K562 (cell line): ENCODE results near the gene CHD5. TPM values are rescaled to one million over a fixed set of nuclear protein-coding genes. Genes with fewer than 3 reads are reported as not detected.

Source experiments
- ATAC-seq: fragments of 200-7000 bp; cut with Tn5 transposase; 3 replicates; pipeline ENCODE4 v1.9.1; 2020; ENCODE audit warnings: moderate library complexity
- BruUV-seq: library from RNA; stranded (reverse); fragments of 400-500 nt; replicated peaks from 2 replicates; lab custom pipeline; 2021; lab: Mats Ljungman, UMichigan
- CTCF ChIA-PET: fragments of 300-600 bp; formaldehyde crosslinking; extraction: SDS; loops from one replicate; lab custom pipeline; 2021; ENCODE audit warnings: low intra/inter-chr PET ratio; lab: Yijun Ruan, JAX
- POLR2A ChIA-PET: fragments of 300-600, 350-650 bp; sonication (Branson Sonifier 250); formaldehyde crosslinking; extraction: SDS; loops from one replicate; lab custom pipeline; 2021; ENCODE audit warnings: antibody characterized with exemption, inconsistent platforms; lab: Yijun Ruan, JAX
- DNase-seq, 4 experiments: peaks; one replicate each; pipeline versions ENCODE4 v3.0.0 to v3.0.0-alpha.2; 2011 to 2018; ENCODE audit warnings: low spot score in 3 of 4, mixed read lengths in 3 of 4; ENCODE audit errors: extremely low read depth in 1 of 4
- FAIRE-seq: peaks from 2 replicates; lab custom pipeline; 2011; peaks lifted over from hg19 to GRCh38; lab: Jason Lieb, UNC
- H2AFZ ChIP-seq: 2 replicates; pipeline ENCODE4 v1.6.0; 2011; ENCODE audit warnings: low read depth, low read length, control low read depth, inconsistent platforms
- H3K27ac ChIP-seq: fragments of 200-600 bp; 3 replicates; pipeline ENCODE4 v1.8.0; 2011; ENCODE audit warnings: low read depth, mild to moderate bottlenecking, control low read depth, inconsistent platforms, low read length, moderate library complexity, mixed read lengths; ENCODE audit errors: extremely low read depth
- H3K27me3 ChIP-seq, 2 experiments: fragments of 300-600 bp in 1 of 2; 2 replicates in 1 of 2; 3 replicates in 1 of 2; pipeline versions ENCODE4 v1.6.0 to v1.8.0; 2011; ENCODE audit warnings: inconsistent platforms in 2 of 2, low read length in 2 of 2, mild to moderate bottlenecking in 1 of 2, mixed read lengths in 1 of 2, moderate library complexity in 1 of 2; ENCODE audit not compliant: control insufficient read depth in 2 of 2, insufficient read depth in 2 of 2
- H3K36me3 ChIP-seq: fragments of 300-600 bp; 3 replicates; pipeline ENCODE4 v1.8.0; 2011; ENCODE audit warnings: mild to moderate bottlenecking, low read length, inconsistent platforms; ENCODE audit not compliant: control insufficient read depth, insufficient read depth
- H3K4me1 ChIP-seq, 2 experiments: fragments of 200-600 bp in 1 of 2; replicated peaks in 1 of 2; 2 replicates in 1 of 2; 3 replicates in 1 of 2; pipeline versions ENCODE4 v1.5.1 to v1.8.0; 2011; ENCODE audit warnings: inconsistent platforms in 2 of 2, low read length in 2 of 2, mild to moderate bottlenecking in 1 of 2, mixed read lengths in 1 of 2, moderate library complexity in 1 of 2; ENCODE audit not compliant: control insufficient read depth in 2 of 2, insufficient read depth in 2 of 2
- H3K4me2 ChIP-seq: 2 replicates; pipeline ENCODE4 v1.6.1; 2011; ENCODE audit warnings: low read length, control low read depth, inconsistent platforms, mixed read lengths; ENCODE audit not compliant: insufficient read depth
- H3K4me3 ChIP-seq: fragments of 200-600 bp; sonication (generic), shearing (Covaris generic); 2 replicates; pipeline ENCODE4 v1.5.1; 2016; ENCODE audit warnings: control low read depth, inconsistent platforms
- H3K79me2 ChIP-seq: fragments of 200-600 bp; 3 replicates; pipeline ENCODE4 v1.8.0; 2011; ENCODE audit warnings: low read length, inconsistent platforms; ENCODE audit not compliant: control insufficient read depth, insufficient read depth
- H3K9ac ChIP-seq, 2 experiments: 2 replicates each; pipeline versions ENCODE4 v1.6.0 to v1.6.1; 2011; ENCODE audit warnings: low read depth in 2 of 2, low read length in 2 of 2, control low read depth in 1 of 2, inconsistent platforms in 1 of 2, mild to moderate bottlenecking in 1 of 2, mixed read lengths in 1 of 2; ENCODE audit not compliant: insufficient read depth in 1 of 2
- H3K9me1 ChIP-seq: one replicate; pipeline ENCODE4 v1.6.0; 2011; ENCODE audit warnings: inconsistent platforms, mild to moderate bottlenecking, low read length, moderate library complexity; ENCODE audit not compliant: control insufficient read depth, insufficient read depth
- H3K9me3 ChIP-seq: replicated peaks from 2 replicates; pipeline ENCODE4 v1.5.1; 2011; ENCODE audit warnings: low read depth, low read length, inconsistent platforms; ENCODE audit not compliant: control insufficient read depth, insufficient read depth
- H4K20me1 ChIP-seq: replicated peaks from 2 replicates; pipeline ENCODE4 v1.6.1; 2011; ENCODE audit warnings: low read length, inconsistent platforms, mixed read lengths; ENCODE audit not compliant: control insufficient read depth, insufficient read depth
- BCL6 ChIP-seq: fragments of 250-450 bp; sonication (Bioruptor Pico); IDR thresholded peaks from 2 replicates; pipeline ENCODE4 v1.4.0; 2020
- CREM ChIP-seq: IDR thresholded peaks from 2 replicates; pipeline ENCODE4 v1.6.1; 2014; ENCODE audit warnings: antibody characterized with exemption, low read depth
- CTCF ChIP-seq, 3 experiments: IDR thresholded peaks in 2 of 3; conservative IDR thresholded peaks in 1 of 3; 2 replicates each; pipeline ENCODE4 v1.5.1; 2011 to 2012; ENCODE audit warnings: low read length in 3 of 3, mild to moderate bottlenecking in 3 of 3, control low read depth in 2 of 3, improper control_type of control experiment in 1 of 3, inconsistent platforms in 1 of 3, low read depth in 1 of 3, mixed read lengths in 1 of 3, moderate library complexity in 1 of 3; ENCODE audit not compliant: insufficient read depth in 2 of 3
- HBP1 ChIP-seq: fragments of 450-650 bp; formaldehyde crosslinking; IDR thresholded peaks from 2 replicates; pipeline ENCODE4 v1.4.0; 2022; ENCODE audit warnings: missing genetic modification characterization
- MEIS2 ChIP-seq: fragments of 450-650 bp; IDR thresholded peaks from 2 replicates; pipeline ENCODE4 v1.6.1; 2014; ENCODE audit warnings: mild to moderate bottlenecking; ENCODE audit not compliant: partially characterized antibody
- NR2C2 ChIP-seq, 2 experiments: fragments of 200-800 bp in 1 of 2; sonication (Bioruptor generic) in 1 of 2; sonication (generic) in 1 of 2; formaldehyde crosslinking in 1 of 2; IDR thresholded peaks; 2 replicates each; pipeline versions ENCODE4 v1.6.1 to v1.8.0; 2016 to 2022; ENCODE audit warnings: mild to moderate bottlenecking in 1 of 2, missing compliant biosample characterization in 1 of 2, missing genetic modification characterization in 1 of 2, missing genetic modification reagents in 1 of 2
- SETDB1 ChIP-seq: IDR thresholded peaks from one replicate; pipeline ENCODE4 v1.6.1; 2012; ENCODE audit warnings: low read length, control low read depth, inconsistent platforms
- SMC3 ChIP-seq: conservative IDR thresholded peaks from 2 replicates; pipeline ENCODE4 v1.6.1; 2011; ENCODE audit warnings: low read depth, low read length, improper control_type of control experiment; ENCODE audit not compliant: insufficient read depth
- ZNF41 ChIP-seq: fragments of 250-450 bp; sonication (Bioruptor Pico); conservative IDR thresholded peaks from 2 replicates; pipeline ENCODE4 v1.4.0; 2020; ENCODE audit warnings: mild to moderate bottlenecking
- ZNF696 ChIP-seq: fragments of 250-450 bp; sonication (Bioruptor Pico); conservative IDR thresholded peaks from 2 replicates; pipeline ENCODE4 v1.4.0; 2020; ENCODE audit warnings: mild to moderate bottlenecking, moderate library complexity
- WGBS: fragments of 100-300 bp; shearing (Covaris generic); methylation state at CpG from one replicate; pipeline ENCODE4 v1.1.6; 2016; ENCODE audit warnings: low coverage, mixed read lengths; ENCODE audit not compliant: insufficient coverage; ENCODE audit errors: missing lambda C conversion rate; 5-methylcytosine and 5-hydroxymethylcytosine counted together
- in situ Hi-C: fragments of 300-500 bp; cut with MboI; formaldehyde crosslinking; loops from 4 replicates; pipeline ENCODE4 v1.15.0; 2018; ENCODE audit warnings: inconsistent platforms, mixed read lengths
- intact Hi-C: fragments of 100-400 bp; cut with micrococcal nuclease; formaldehyde crosslinking; loops from 2 replicates; pipeline ENCODE4 v1.14.2; 2022
- polyA plus RNA-seq, 8 experiments: library from polyadenylated mRNA; depleted of rRNA in 4 of 8; stranded (reverse) in 5 of 8; unstranded in 3 of 8; fragments of >200 nt; fragmentation: Nextera tagmentation in 2 of 8; fragmentation: Illumina TruSeq in 1 of 8; extraction: Ambion mirVana in 2 of 8; extraction: Trizol in 1 of 8; gene quantifications; 2 replicates each; pipeline versions ENCODE4 v1.2.1 to v1.2.3, GENCODE V29; 2011 to 2014; ENCODE audit warnings: inconsistent platforms in 1 of 8, missing spikeins in 1 of 8
- total RNA-seq, 7 experiments: library from RNA; depleted of rRNA in 6 of 7; stranded (reverse); fragments of >200 nt in 6 of 7; fragmentation: Illumina TruSeq in 2 of 7; extraction: Trizol in 2 of 7; gene quantifications; 2 replicates each; pipeline versions ENCODE4 v1.2.1 to v1.2.3, GENCODE V29; 2011 to 2021; ENCODE audit warnings: low replicate concordance in 1 of 7

CHD5 gene
- total and polyA plus RNA-seq, 9 of the 15 experiments (the other 6 are each of a cell fraction or from before 2014, with no cell fraction given) = 0.03 to 0.52 (median 0.11) TPM; not detected in 2

- in situ Hi-C loops = no loop called here
- H3K9me3 ChIP-seq = no peaks in the 10 kb centered on the region
- BruUV-seq = no TSS peak
- no peak overlapping the region for H3K27ac ChIP-seq
- H2AFZ ChIP-seq = no peak overlapping the region
- DNase-seq = no peak
- intact Hi-C loops = no loop called here
- ATAC-seq = no peak
- no peak overlapping the region for H3K4me3 ChIP-seq
- no peak overlapping the region for H3K9ac ChIP-seq
- H4K20me1 ChIP-seq = peaks cover 44% of the 10 kb centered on the region
- peaks cover 87% of the 10 kb centered on the region for H3K36me3 ChIP-seq
- ChIA-PET CTCF (interaction anchor here (0.6 kb wide), 1 partner anchor 17 kb away, joined by 3 read pairs; no protein-coding TSS in a partner anchor), POLR2A (interaction anchor here (0.6 to 1.4 kb wide), 5 partner anchors 10 to 139 kb away, joined by 3 to 7 read pairs (median 3); no protein-coding TSS in a partner anchor)
- WGBS = 96% methylated on average over 4 of the region's 8 CpGs
- H3K4me1 ChIP-seq = peaks cover 3% of the 10 kb centered on the region in 2 experiments; a peak in 2 of 5 replicates
- H3K4me2 ChIP-seq = no peak overlapping the region
- H3K9me1 ChIP-seq = peaks cover 5% of the 10 kb centered on the region
- no peak for TF ChIP-seq BCL6
- no peak for FAIRE-seq
- no peaks in the 10 kb centered on the region for H3K27me3 ChIP-seq
- H3K79me2 ChIP-seq = peaks cover 61% of the 10 kb centered on the region
Observed at GRCh38 chr1:6188466-6188865, 8.3 kb upstream of the CHD5 start.

GRCh38 chr1:6185635-6186382 is 5.7 kb upstream of the CHD5 start:
- ATAC-seq (peak; percentile 71), FAIRE-seq (peak; percentile 59), DNase-seq (peak in 3 of 4 experiments; percentile 66 to 74 (median 67))
- Histone ChIP-seq H3K9me1 (peaks cover 5% of the 10 kb centered on the region), H3K4me2 (no peak overlapping the region), H3K36me3 (peaks cover 63% of the 10 kb centered on the region), H3K9ac (no peak overlapping the region), H3K4me1 (peaks cover 3 to 5% of the 10 kb centered on the region in 2 experiments; a peak in 3 of 5 replicates), H3K79me2 (peaks cover 39% of the 10 kb centered on the region), H4K20me1 (peaks cover 49% of the 10 kb centered on the region), H2AFZ (no peak overlapping the region), H3K27ac (no peak overlapping the region), H3K9me3 (no peaks in the 10 kb centered on the region), H3K27me3 (no peaks in the 10 kb centered on the region), H3K4me3 (no peak overlapping the region)
- BruUV-seq = no TSS peak
- 61% methylated on average over 10 of the region's 10 CpGs for WGBS
- CTCF ChIA-PET = interaction anchor here (0.6 kb wide), 1 partner anchor 82 kb away, joined by 3 read pairs; no protein-coding TSS in a partner anchor
- in situ Hi-C loops (no loop called here), intact Hi-C loops (loop anchor here (1.0 kb wide), 1 partner anchor 133 kb away; no protein-coding TSS in a partner anchor)
- POLR2A ChIA-PET = interaction anchor here (0.7 to 1.1 kb wide), 8 partner anchors 9 to 133 kb away, joined by 3 to 6 read pairs (median 4); no protein-coding TSS in a partner anchor
- TF ChIP-seq CREM (no peak), ZNF696 (CRISPR knock-in tag) (no peak), CTCF (IDR thresholded peaks at IDR 0.05 in 2 of 3, conservative IDR thresholded peaks at IDR 0.05 in 1 of 3; ENCODE audit: insufficient read depth in 2 of 3, low read depth in 1 of 3, low read length in 3 of 3) (peak; percentile 67 to 81 (median 77)), ZNF41 (no peak), SMC3 (0 out of 2 replicates have a peak, but pooled peaks have one; percentile 25), MEIS2 (no peak), HBP1 (CRISPR knock-in tag) (no peak), SETDB1 (no peak), NR2C2 (CRISPR knock-in tag; IDR thresholded peaks at IDR 0.05) (no peak), NR2C2 (tag; IDR thresholded peaks at IDR 0.05) (no peak)
